HG03135 (cell line): ENCODE data around the gene FN3K.

Experiments used
- ATAC-seq: cut with Tn5 transposase; IDR thresholded peaks from one replicate; pipeline ENCODE4 v1.9.1; 2021; ENCODE audit warnings: mild to moderate bottlenecking, moderate library complexity; ENCODE audit not compliant: unreplicated experiment

FN3K gene

DNA sequence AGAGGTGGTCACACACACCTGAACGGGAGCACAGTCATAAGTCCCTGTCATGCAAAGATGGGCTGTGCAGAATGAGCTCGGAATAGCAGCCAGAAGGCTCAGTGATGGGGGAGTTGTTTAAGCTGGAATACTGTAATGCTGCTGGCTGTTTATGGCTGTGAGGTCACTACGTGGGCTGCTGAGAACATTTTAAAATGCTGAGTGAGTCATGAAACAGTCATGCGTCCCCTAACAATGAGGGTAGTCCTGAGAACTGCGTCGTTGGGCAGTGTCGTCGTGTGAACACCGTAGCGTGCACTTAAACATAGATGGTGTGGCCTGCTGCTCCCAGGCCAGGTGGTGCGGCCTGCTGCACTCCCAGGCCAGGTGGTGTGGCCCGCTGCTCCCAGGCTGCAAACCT lies 56.1 kb downstream of the FN3K start:
- ATAC-seq, result no peak

DNA sequence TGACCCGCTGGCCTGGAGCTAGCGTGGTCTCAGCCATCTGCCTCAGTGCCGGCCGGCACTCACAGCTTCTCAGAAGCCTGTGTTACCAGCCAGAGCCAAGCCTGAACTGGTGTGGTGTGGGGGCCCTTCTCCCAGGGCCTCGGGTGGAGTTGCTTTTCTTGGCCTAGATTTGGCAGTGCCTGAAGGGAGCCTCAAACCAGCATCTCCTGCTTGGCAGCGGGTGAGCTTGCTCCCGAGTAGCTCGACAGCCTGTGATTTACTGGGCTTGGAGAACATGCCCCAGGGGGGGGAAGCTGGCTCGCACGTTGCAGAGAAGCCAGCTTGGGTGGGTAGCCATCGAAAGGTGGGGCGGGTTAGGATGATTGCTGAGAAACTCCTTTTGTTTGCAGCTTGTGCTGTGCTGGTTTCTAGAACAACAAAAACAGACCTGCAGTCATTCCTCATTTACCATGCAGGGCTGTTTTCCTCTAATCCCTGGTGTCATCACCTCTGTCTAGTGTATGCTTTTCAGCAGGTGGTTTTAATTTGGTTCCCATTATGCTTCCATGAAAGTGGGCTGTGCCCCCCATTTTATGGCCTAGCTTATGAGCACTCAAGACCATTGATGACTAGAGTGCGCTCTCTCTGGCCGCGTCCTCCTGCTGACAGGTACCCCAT lies 58.7 kb downstream of the FN3K start:
- no peak for ATAC-seq

DNA sequence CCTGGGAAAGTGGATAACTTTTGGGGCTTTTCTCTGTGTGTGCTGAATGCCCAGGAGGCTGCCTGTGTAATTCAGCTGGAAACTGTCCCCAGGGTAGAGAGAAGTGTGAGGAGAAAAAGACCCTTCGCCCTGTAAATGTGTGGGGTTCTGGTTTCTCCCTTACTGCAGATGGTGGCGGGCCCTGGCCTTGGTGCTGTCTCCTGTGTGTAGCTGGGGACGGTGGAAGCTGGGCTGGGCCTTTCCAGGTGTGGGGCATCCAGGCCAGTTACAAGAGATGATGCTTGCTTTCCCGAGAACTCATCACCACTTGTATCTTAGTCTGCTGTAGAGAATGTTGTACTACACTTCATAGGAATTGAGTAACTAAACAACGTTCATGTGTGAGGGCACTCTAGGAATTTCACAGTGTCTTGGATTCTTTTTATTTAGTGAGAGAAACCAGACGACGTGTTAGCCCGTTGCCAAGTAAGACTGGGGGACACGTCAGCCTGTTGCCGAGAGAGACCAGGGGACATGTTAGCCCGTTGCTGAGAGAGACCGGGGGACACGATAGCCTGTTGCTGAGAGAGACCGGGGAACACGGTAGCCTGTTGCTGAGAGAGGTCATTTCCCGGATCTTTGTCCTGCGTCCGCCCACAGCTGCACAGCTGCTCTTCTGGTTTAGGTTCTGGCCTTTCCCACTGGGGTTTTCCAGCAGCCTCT lies 59.5 kb downstream of the FN3K start:
- ATAC-seq, result no peak

DNA sequence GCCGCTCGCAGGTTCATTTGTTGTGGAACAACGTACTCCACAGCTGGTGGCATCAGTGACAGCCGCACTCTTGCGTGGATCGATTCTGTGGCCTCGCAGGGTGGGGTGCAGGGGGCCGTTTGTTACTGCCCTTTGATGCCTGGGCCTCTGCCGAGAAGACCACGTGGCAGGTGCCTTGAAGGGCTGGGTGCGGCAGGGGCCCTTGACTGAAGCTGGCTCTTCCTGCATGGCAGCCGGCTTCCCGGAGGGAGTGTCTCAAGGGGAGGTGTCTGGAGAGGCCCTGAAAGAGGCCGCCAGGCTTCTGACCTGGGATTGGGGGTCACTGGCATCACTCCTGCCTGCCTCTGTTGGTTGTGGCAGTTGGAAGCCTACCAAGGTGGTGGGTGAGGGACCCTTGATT lies 60.2 kb downstream of the FN3K start:
- ATAC-seq, result no peak

DNA sequence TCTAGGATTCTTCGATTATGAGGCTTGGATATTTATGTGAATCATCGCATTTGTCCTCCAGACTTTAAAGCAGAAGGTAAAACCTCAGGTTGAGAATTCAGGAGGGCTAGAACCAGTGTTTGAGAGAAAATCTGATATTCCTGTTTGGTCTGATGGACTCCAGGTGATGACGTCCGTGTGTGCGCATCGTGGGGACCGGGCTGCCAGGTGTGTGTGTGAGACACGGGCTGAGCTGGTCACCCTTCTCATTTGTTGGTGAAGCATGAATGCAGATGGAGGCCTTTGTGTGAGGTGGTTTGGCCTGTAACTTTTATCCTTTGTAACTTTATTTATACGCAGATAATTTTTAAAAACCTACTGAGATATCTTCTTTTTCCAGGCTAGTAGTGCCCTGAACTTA lies 61.6 kb downstream of the FN3K start:
- no peak for ATAC-seq

DNA sequence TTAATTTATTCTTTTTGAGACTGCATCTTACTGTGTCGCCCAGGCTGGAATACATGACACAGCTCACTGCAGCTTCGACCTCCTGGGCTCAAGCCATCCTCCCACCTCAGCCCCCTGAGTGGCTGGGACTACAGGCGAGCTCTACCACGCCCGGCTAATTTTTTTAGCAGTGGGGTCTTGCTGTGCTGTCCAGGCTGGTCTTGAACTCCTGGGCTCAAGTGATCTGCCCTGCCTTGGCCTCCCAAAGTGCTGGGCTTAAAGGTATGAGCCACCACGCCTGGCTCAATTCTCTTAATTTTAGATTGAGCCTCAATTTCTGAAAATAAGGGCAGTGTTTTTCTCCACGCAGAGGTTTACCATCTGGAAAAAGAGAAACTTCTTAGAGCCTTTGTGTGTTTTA lies 63.3 kb downstream of the FN3K start:
- ATAC-seq, result no peak

DNA sequence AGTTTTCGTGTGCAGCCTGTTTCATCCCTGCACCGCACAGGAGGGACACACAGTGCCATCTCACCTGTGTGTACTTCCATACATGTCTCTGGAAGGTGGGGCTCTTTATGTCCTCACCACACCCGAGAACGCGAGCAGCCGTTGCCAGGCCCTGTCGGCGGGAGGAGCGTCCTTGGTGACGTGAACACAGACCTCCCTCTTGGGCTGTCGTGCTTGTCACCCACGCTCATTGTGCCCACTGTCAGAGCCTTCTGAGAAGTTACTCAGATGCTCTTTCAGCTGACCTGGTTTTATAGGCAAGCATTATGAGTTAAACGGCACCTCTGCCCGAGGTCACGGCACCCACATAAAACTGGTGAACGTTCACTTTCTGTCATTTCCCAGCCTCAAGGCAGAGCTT lies 64.2 kb downstream of the FN3K start:
- ATAC-seq, result no peak
